Measurements from ENCODE around the gene SEMA4C. TPM values are rescaled to one million over a fixed set of nuclear protein-coding genes. Genes with fewer than 3 reads are reported as not detected.

SEMA4C gene
- total and polyA plus RNA-seq, 12 donors = 14.1 to 43.8 (median 24.1) TPM

- peaks cover 0 to 58% (median 40%) of the 10 kb centered on the region in 9 donors for H3K4me1 ChIP-seq
- H3K36me3 ChIP-seq = no peaks in the 10 kb centered on the region
- no peak overlapping the region for H3K4me3 ChIP-seq
- no peaks in the 10 kb centered on the region for H3K9me3 ChIP-seq
- no peak for TF ChIP-seq CTCF (IDR thresholded peaks at IDR 0.05)
- H3K27me3 ChIP-seq = peaks cover 0 to 21% (median 0%) of the 10 kb centered on the region in 7 donors
- DNase-seq (no peak), ATAC-seq (no peak)
- intact Hi-C loops (cut with DNase I) = no loop called here
- WGBS, 2 donors = 75 to 83% methylated on average over 7 of the region's 7 CpGs
- no peak overlapping the region for H3K27ac ChIP-seq
These were observed 8.3 kb upstream of the SEMA4C start for GRCh38 chr2:96878171-96878570.

GRCh38 chr2:96877631-96878092 lies 7.8 kb upstream of the SEMA4C start:
- TF ChIP-seq CTCF (IDR thresholded peaks at IDR 0.05) = no peak
- Histone ChIP-seq H3K4me3 (no peak overlapping the region), H3K27me3 (peaks cover 0 to 17% (median 0%) of the 10 kb centered on the region in 7 donors), H3K36me3 (no peaks in the 10 kb centered on the region), H3K4me1 (peaks cover 0 to 60% (median 44%) of the 10 kb centered on the region in 9 donors), H3K27ac (no peak overlapping the region), H3K9me3 (no peaks in the 10 kb centered on the region)
- ATAC-seq (no peak), DNase-seq (no peak)
- WGBS, 2 donors = 84 to 92% methylated on average over 15 of the region's 15 CpGs
- intact Hi-C loops (cut with DNase I) = no loop called here

DNA sequence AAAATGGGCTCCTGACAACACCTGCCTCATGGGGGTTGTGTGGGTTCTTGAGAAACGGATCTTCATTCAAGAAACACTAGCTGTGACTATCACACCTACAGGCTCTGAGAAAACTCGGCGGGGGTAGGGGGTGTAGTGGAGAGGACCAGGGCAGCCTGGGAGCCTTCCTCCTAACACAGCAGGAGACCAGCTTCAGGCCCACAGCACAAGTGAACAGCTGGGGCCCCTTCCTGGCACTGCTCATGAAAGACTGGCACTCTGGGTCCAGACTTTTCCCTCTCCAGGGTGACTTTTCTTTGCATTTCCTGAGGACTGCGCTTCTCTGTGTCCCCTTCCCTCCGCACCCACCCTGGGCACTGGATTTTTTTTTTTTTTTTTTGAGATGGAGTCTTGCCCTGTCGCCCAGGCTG lies 7.2 kb upstream of the SEMA4C start:
- no peak for TF ChIP-seq CTCF (IDR thresholded peaks at IDR 0.05)
- H3K36me3 ChIP-seq = no peaks in the 10 kb centered on the region
- DNase-seq (no peak), ATAC-seq (no peak)
- peaks cover 0 to 60% (median 44%) of the 10 kb centered on the region in 9 donors for H3K4me1 ChIP-seq
- intact Hi-C loops (cut with DNase I) = no loop called here
- WGBS, 2 donors = 87 to 92% methylated on average over 6 of the region's 6 CpGs
- H3K27me3 ChIP-seq = peaks cover 0 to 17% (median 0%) of the 10 kb centered on the region in 7 donors
- H3K9me3 ChIP-seq = no peaks in the 10 kb centered on the region
- H3K27ac ChIP-seq = no peak overlapping the region
- H3K4me3 ChIP-seq = no peak overlapping the region

- peaks cover 0 to 59% (median 44%) of the 10 kb centered on the region in 9 donors for H3K4me1 ChIP-seq
- H3K4me3 ChIP-seq = no peak overlapping the region
- WGBS, 2 donors = 89 to 94% methylated on average over 16 of the region's 16 CpGs
- DNase-seq (no peak), ATAC-seq (no peak)
- TF ChIP-seq CTCF (IDR thresholded peaks at IDR 0.05) = no peak
- intact Hi-C loops (cut with DNase I) = no loop called here
- no peaks in the 10 kb centered on the region for H3K36me3 ChIP-seq
- peaks cover 0 to 17% (median 0%) of the 10 kb centered on the region in 7 donors for H3K27me3 ChIP-seq
- H3K9me3 ChIP-seq = no peaks in the 10 kb centered on the region
- H3K27ac ChIP-seq = peak overlapping the region in 2 of 10 donors; percentile 99 to 100
These were observed 6.6 kb upstream of the SEMA4C start for GRCh38 chr2:96876269-96877041.
